HEK293 (cell line): Measurements from ENCODE around the gene TRPM7.

Source experiments
- CTCF ChIP-seq: fragments of 450-650 bp; formaldehyde crosslinking; IDR thresholded peaks from 2 replicates; pipeline ENCODE4 v1.5.1; 2016; ENCODE audit warnings: missing biosample characterization, missing genetic modification characterization
- KLF16 ChIP-seq: fragments of 450-650 bp; formaldehyde crosslinking; IDR thresholded peaks from 2 replicates; pipeline ENCODE4 v1.5.1; 2017; ENCODE audit warnings: missing biosample characterization, missing genetic modification characterization
- PBX3 ChIP-seq: sonication (generic); formaldehyde crosslinking; IDR thresholded peaks from 2 replicates; pipeline ENCODE4 v1.8.1; 2022; ENCODE audit warnings: mild to moderate bottlenecking, moderate library complexity, missing genetic modification reagents
- REST ChIP-seq: fragments of 450-650 bp; formaldehyde crosslinking; IDR thresholded peaks from 2 replicates; pipeline ENCODE4 v1.5.1; 2016; ENCODE audit warnings: missing biosample characterization, missing genetic modification characterization
- YY1 ChIP-seq: fragments of 450-650 bp; formaldehyde crosslinking; IDR thresholded peaks from 2 replicates; pipeline ENCODE4 v1.5.1; 2018; ENCODE audit warnings: missing biosample characterization, missing genetic modification characterization
- ZNF239 ChIP-seq: fragments of 450-650 bp; formaldehyde crosslinking; IDR thresholded peaks from 2 replicates; pipeline ENCODE4 v1.5.1; 2016; ENCODE audit warnings: missing biosample characterization, missing genetic modification characterization
- ZNF324 ChIP-seq: fragments of 450-650 bp; formaldehyde crosslinking; IDR thresholded peaks from 2 replicates; pipeline ENCODE4 v1.5.1; 2016; ENCODE audit warnings: missing biosample characterization, missing genetic modification characterization
- ZNF510 ChIP-seq: fragments of 450-650 bp; formaldehyde crosslinking; IDR thresholded peaks from 2 replicates; pipeline ENCODE4 v1.5.1; 2018; ENCODE audit warnings: mild to moderate bottlenecking, missing genetic modification characterization, missing biosample characterization; ENCODE audit not compliant: insufficient replicate concordance
- ZNF585B ChIP-seq: fragments of 450-650 bp; formaldehyde crosslinking; IDR thresholded peaks from 2 replicates; pipeline ENCODE4 v1.5.1; 2016; ENCODE audit warnings: missing biosample characterization, missing genetic modification characterization

- no peak for TF ChIP-seq ZNF585B
- no peak for TF ChIP-seq REST (tag by site-specific recombination)
- no peak for TF ChIP-seq KLF16
- no peak for TF ChIP-seq CTCF (tag by site-specific recombination)
- TF ChIP-seq PBX3 (CRISPR knock-in tag), result no peak
- no peak for TF ChIP-seq YY1
- TF ChIP-seq ZNF510 (tag by site-specific recombination), result no peak
- TF ChIP-seq ZNF324 (tag by site-specific recombination), result no peak
- no peak for TF ChIP-seq ZNF239 (tag by site-specific recombination)
Observed at GRCh38 chr15:50519740-50520425, 166.7 kb downstream of the TRPM7 start.
